ENCODE results near the gene SLC4A8. TPM values are rescaled to one million over a fixed set of nuclear protein-coding genes. Genes with fewer than 3 reads are reported as not detected.
A peak's percentile ranks its signal among the peaks of the same experiment; 100 is the strongest.

The SLC4A8 gene
- total RNA-seq, 2 experiments from 2014 or later, result 1.0 to 6.7 TPM

GRCh38 chr12:51391283-51392123 lies 33.1 kb upstream of the SLC4A8 start, which contains the start of gene GALNT6:
Gene GALNT6, minus strand, starts transcription at chr12:51391406. Its CDS starts 11,625 bp downstream, at chr12:51379781.
- H3K4me1 ChIP-seq (ENCODE audit: insufficient read depth, low read length, poor library complexity, severe bottlenecking), result peaks cover 4% of the 10 kb centered on the region
- POLR2A ChIA-PET, result no interaction called here
- no TSS peak for BruUV-seq (replicated peaks)

GRCh38 chr12:51392556-51393237 lies 31.9 kb upstream of the SLC4A8 start:
- no peak for DNase-seq (ENCODE audit: low spot score)
- intact Hi-C loops (cut with micrococcal nuclease; ENCODE audit: unreplicated experiment), result no loop called here

More at GRCh38 chr12:51391283-51392123, 33.1 kb upstream of the SLC4A8 start, which contains the start of gene GALNT6:
- Histone ChIP-seq H4K20me1 (ENCODE audit: insufficient read depth, low read length) (no peaks in the 10 kb centered on the region), H3K4me2 (ENCODE audit: low read length) (peak within 1 kb of the TSS; percentile 67), H3K4me3 (ENCODE audit: low read depth, low read length, poor library complexity, severe bottlenecking) (peak within 1 kb of the TSS; percentile 69), H3K9me3 (ENCODE audit: low read length) (no peaks in the 10 kb centered on the region), H2AFZ (ENCODE audit: low read length) (peak within 1 kb of the TSS; percentile 46), H3K79me2 (ENCODE audit: insufficient read depth, low read depth, low read length) (no peaks in the 10 kb centered on the region), H3K27ac (ENCODE audit: low read depth, low read length, poor library complexity, severe bottlenecking) (no peak within 1 kb of the TSS), H3K36me3 (ENCODE audit: insufficient read depth, low read length) (no peaks in the 10 kb centered on the region), H3K9me2 (ENCODE audit: insufficient read depth, low read length) (no peaks in the 10 kb centered on the region)
- peak; percentile 58 for DNase-seq (ENCODE audit: low spot score)
- CTCF ChIA-PET (ENCODE audit: unreplicated experiment), result no interaction called here
- intact Hi-C loops (cut with micrococcal nuclease; ENCODE audit: unreplicated experiment), result no loop called here
- TF ChIP-seq EZH2phosphoT487 (IDR thresholded peaks at IDR 0.05; ENCODE audit: borderline replicate concordance, low read depth, low read length) (no peak), CTCF (conservative IDR thresholded peaks at IDR 0.05; ENCODE audit: low read length) (no peak)

More at GRCh38 chr12:51392556-51393237, 31.9 kb upstream of the SLC4A8 start:
- CTCF ChIA-PET (ENCODE audit: unreplicated experiment), result no interaction called here
- H4K20me1 ChIP-seq (ENCODE audit: insufficient read depth, low read length), result no peaks in the 10 kb centered on the region
- H3K9me2 ChIP-seq (ENCODE audit: insufficient read depth, low read length), result no peaks in the 10 kb centered on the region
- H3K4me2 ChIP-seq (ENCODE audit: low read length), result no peak overlapping the region
- no peaks in the 10 kb centered on the region for H3K9me3 ChIP-seq (ENCODE audit: low read length)
- no peak overlapping the region for H3K4me3 ChIP-seq (ENCODE audit: low read depth, low read length, poor library complexity, severe bottlenecking)
- POLR2A ChIA-PET, result no interaction called here
- BruUV-seq (replicated peaks), result no TSS peak
- H3K79me2 ChIP-seq (ENCODE audit: insufficient read depth, low read depth, low read length), result no peaks in the 10 kb centered on the region
- TF ChIP-seq EZH2phosphoT487 (IDR thresholded peaks at IDR 0.05; ENCODE audit: borderline replicate concordance, low read depth, low read length) (no peak), CTCF (conservative IDR thresholded peaks at IDR 0.05; ENCODE audit: low read length) (no peak)
- no peak overlapping the region for H3K27ac ChIP-seq (ENCODE audit: low read depth, low read length, poor library complexity, severe bottlenecking)
- no peak overlapping the region for H2AFZ ChIP-seq (ENCODE audit: low read length)
- H3K4me1 ChIP-seq (ENCODE audit: insufficient read depth, low read length, poor library complexity, severe bottlenecking), result peaks cover 4% of the 10 kb centered on the region
- H3K36me3 ChIP-seq (ENCODE audit: insufficient read depth, low read length), result no peaks in the 10 kb centered on the region
